H1 (cell line): ENCODE results near the gene CCN6. TPM values are rescaled to one million over a fixed set of nuclear protein-coding genes. Genes with fewer than 3 reads are reported as not detected.

ENCODE experiments used
- BRCA1 ChIP-seq: IDR thresholded peaks from 2 replicates; pipeline ENCODE4 v1.6.1; 2012; ENCODE audit warnings: low read depth, low read length, improper control_type of control experiment
- CHD1 ChIP-seq: IDR thresholded peaks from 2 replicates; pipeline ENCODE4 v1.6.1; 2012; ENCODE audit warnings: low read depth, low read length, improper control_type of control experiment
- EGR1 ChIP-seq: IDR thresholded peaks from 2 replicates; pipeline ENCODE4 v1.6.1; 2011; ENCODE audit warnings: low read depth, low read length, borderline replicate concordance
- SIN3A ChIP-seq, 2 experiments: IDR thresholded peaks in 1 of 2; conservative IDR thresholded peaks in 1 of 2; 2 replicates each; pipeline ENCODE4 v1.6.1; 2011 to 2012; ENCODE audit warnings: low read length in 2 of 2, improper control_type of control experiment in 1 of 2, low read depth in 1 of 2, mild to moderate bottlenecking in 1 of 2
- SIX5 ChIP-seq: IDR thresholded peaks from 2 replicates; pipeline ENCODE4 v1.6.1; 2011; ENCODE audit warnings: mild to moderate bottlenecking, low read depth, low read length
- TAF1 ChIP-seq: IDR thresholded peaks from 2 replicates; pipeline ENCODE4 v1.6.1; 2011; ENCODE audit warnings: mild to moderate bottlenecking, low read depth, low read length
- TEAD4 ChIP-seq: IDR thresholded peaks from 2 replicates; pipeline ENCODE4 v1.6.1; 2012; ENCODE audit warnings: low read depth, low read length, inconsistent platforms, mixed read lengths
- polyA plus RNA-seq, 7 experiments: library from polyadenylated mRNA; depleted of rRNA in 3 of 7; stranded (reverse) in 5 of 7; unstranded in 2 of 7; fragments of >200 nt in 5 of 7; fragments of 200-250 nt in 2 of 7; gene quantifications; 1 replicate in 5 of 7; 2 replicates in 1 of 7; 4 replicates in 1 of 7; pipeline versions ENCODE4 v1.2.1 to v1.2.3, GENCODE V29; 2011 to 2013; ENCODE audit warnings: missing spikeins in 2 of 7, mixed read lengths in 2 of 7
- total RNA-seq: library from RNA; stranded (reverse); fragmentation: NEBNext Ultra II Directional; extraction: Animal tissue kit (Norgen Biotek cat#: 25700); gene quantifications from 2 replicates; pipeline ENCODE4 v1.2.1, GENCODE V29; 2021

The CCN6 gene
- total and polyA plus RNA-seq, 2 of the 8 experiments (the other 6 are each of a cell fraction or from before 2014, with no cell fraction given): not detected

- TF ChIP-seq SIN3A (conservative IDR thresholded peaks at IDR 0.05 in 1 of 2, IDR thresholded peaks at IDR 0.05 in 1 of 2; ENCODE audit: low read depth in 1 of 2, low read length in 2 of 2) (no peak), BRCA1 (no peak), SIX5 (no peak), TAF1 (no peak), EGR1 (no peak), CHD1 (no peak), TEAD4 (no peak)
- TF ChIP-seq, all 59 proteins: peak for 0
Observed at GRCh38 chr6:112096901-112097300, 43.0 kb downstream of the CCN6 start (continued).
